ENCODE data around the gene THEM4.

Gene THEM4

DNA sequence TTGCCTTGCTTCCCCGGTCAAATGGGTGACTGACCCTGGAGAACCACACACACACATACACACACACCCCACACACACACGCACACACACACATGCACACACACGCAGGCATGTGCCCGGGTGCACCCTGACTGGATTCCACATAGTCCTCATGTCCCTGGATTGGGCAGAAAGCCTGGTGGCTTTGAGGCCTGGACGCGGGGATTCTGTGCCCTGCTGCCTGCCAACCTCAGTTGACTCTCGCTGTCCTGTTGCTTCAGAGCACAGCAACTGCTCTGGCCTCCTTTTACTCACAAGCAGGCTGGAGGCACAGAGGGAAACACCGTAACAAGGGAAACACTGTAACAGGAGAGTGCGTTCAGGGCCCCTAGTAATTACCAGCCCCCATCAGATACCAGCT lies 84.1 kb downstream of the THEM4 start:
- in situ Hi-C loops (cut with MboI; ENCODE audit: low sequenced_read_pairs, unreplicated experiment): no loop called here
- DNase-seq (ENCODE audit: low spot score): no peak
- TF ChIP-seq, protein P1, sequence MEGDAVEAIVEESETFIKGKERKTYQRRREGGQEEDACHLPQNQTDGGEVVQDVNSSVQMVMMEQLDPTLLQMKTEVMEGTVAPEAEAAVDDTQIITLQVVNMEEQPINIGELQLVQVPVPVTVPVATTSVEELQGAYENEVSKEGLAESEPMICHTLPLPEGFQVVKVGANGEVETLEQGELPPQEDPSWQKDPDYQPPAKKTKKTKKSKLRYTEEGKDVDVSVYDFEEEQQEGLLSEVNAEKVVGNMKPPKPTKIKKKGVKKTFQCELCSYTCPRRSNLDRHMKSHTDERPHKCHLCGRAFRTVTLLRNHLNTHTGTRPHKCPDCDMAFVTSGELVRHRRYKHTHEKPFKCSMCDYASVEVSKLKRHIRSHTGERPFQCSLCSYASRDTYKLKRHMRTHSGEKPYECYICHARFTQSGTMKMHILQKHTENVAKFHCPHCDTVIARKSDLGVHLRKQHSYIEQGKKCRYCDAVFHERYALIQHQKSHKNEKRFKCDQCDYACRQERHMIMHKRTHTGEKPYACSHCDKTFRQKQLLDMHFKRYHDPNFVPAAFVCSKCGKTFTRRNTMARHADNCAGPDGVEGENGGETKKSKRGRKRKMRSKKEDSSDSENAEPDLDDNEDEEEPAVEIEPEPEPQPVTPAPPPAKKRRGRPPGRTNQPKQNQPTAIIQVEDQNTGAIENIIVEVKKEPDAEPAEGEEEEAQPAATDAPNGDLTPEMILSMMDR (IDR thresholded peaks at IDR 0.05; ENCODE audit: borderline replicate concordance, control extremely low read depth, extremely low read depth, insufficient read depth, missing control alignments): no peak

Measured in GM13976 (cell line).